Neuronal stem cell (in vitro differentiated cells): ENCODE data around the gene PKP4.

Source experiments
- DNase-seq: peaks from one replicate; pipeline ENCODE4 v3.0.0-alpha.2; 2013; ENCODE audit warnings: low spot score
- H2AFZ ChIP-seq: one replicate; pipeline ENCODE4 v1.6.1; 2013; ENCODE audit warnings: mild to moderate bottlenecking, low read length, inconsistent platforms
- H2AK5ac ChIP-seq: 2 replicates; pipeline ENCODE4 v1.6.1; 2013; ENCODE audit warnings: low read depth, mild to moderate bottlenecking, inconsistent platforms, low read length, moderate library complexity, mixed read lengths
- H2BK120ac ChIP-seq: 2 replicates; pipeline ENCODE4 v1.6.1; 2013; ENCODE audit warnings: low read depth, mild to moderate bottlenecking, inconsistent platforms, low read length, moderate library complexity, mixed read lengths
- H2BK12ac ChIP-seq: one replicate; pipeline ENCODE4 v1.6.1; 2013; ENCODE audit warnings: low read length, inconsistent platforms
- H2BK15ac ChIP-seq: 2 replicates; pipeline ENCODE4 v1.6.1; 2013; ENCODE audit warnings: mild to moderate bottlenecking, low read length, inconsistent platforms, mixed read lengths
- H2BK5ac ChIP-seq: one replicate; pipeline ENCODE4 v1.6.1; 2013; ENCODE audit warnings: inconsistent platforms, mild to moderate bottlenecking, low read length, moderate library complexity
- H3K14ac ChIP-seq: one replicate; pipeline ENCODE4 v1.6.1; 2013; ENCODE audit warnings: low read length, inconsistent platforms
- H3K18ac ChIP-seq: 2 replicates; pipeline ENCODE4 v1.6.1; 2013; ENCODE audit warnings: low read length, inconsistent platforms
- H3K23ac ChIP-seq: 2 replicates; pipeline ENCODE4 v1.6.1; 2013; ENCODE audit warnings: low read depth, mild to moderate bottlenecking, mixed read lengths, low read length, inconsistent platforms; ENCODE audit not compliant: poor library complexity
- H3K27ac ChIP-seq: replicated peaks from 3 replicates; pipeline ENCODE4 v1.5.1; 2013; ENCODE audit warnings: low read length, inconsistent platforms
- H3K27me3 ChIP-seq, 3 experiments: 2 replicates each; pipeline ENCODE4 v1.6.1; 2013; ENCODE audit warnings: low read length in 3 of 3, mild to moderate bottlenecking in 2 of 3, inconsistent platforms in 1 of 3, low read depth in 1 of 3, mixed read lengths in 1 of 3, moderate library complexity in 1 of 3; ENCODE audit not compliant: control insufficient read depth in 3 of 3, insufficient read depth in 3 of 3
- H3K36me3 ChIP-seq, 2 donors: replicated peaks in 1 of 2; 2 replicates each; pipeline ENCODE4 v1.6.1; 2013; ENCODE audit warnings: low read length in 2 of 2; ENCODE audit not compliant: control insufficient read depth in 2 of 2, insufficient read depth in 2 of 2
- H3K4ac ChIP-seq: 2 replicates; pipeline ENCODE4 v1.6.1; 2013; ENCODE audit warnings: inconsistent platforms, mild to moderate bottlenecking, low read length, moderate library complexity
- H3K4me1 ChIP-seq, 2 donors: 1 replicate in 1 of 2; 2 replicates in 1 of 2; pipeline ENCODE4 v1.6.1; 2013; ENCODE audit warnings: low read length in 2 of 2, low read depth in 1 of 2; ENCODE audit not compliant: control insufficient read depth in 2 of 2, insufficient read depth in 1 of 2
- H3K4me2 ChIP-seq: one replicate; pipeline ENCODE4 v1.6.1; 2013; ENCODE audit warnings: mild to moderate bottlenecking, low read length, inconsistent platforms; ENCODE audit not compliant: insufficient read depth, poor library complexity, severe bottlenecking
- H3K4me3 ChIP-seq, 2 donors: 2 replicates each; pipeline ENCODE4 v1.5.1; 2013; ENCODE audit warnings: low read length in 2 of 2, mild to moderate bottlenecking in 2 of 2, inconsistent platforms in 1 of 2, moderate library complexity in 1 of 2
- H3K79me1 ChIP-seq: one replicate; pipeline ENCODE4 v1.6.1; 2013; ENCODE audit warnings: low read depth, mild to moderate bottlenecking, inconsistent platforms, low read length, moderate library complexity
- H3K9ac ChIP-seq: one replicate; pipeline ENCODE4 v1.6.1; 2013; ENCODE audit warnings: mild to moderate bottlenecking, low read depth, low read length, inconsistent platforms; ENCODE audit not compliant: poor library complexity
- H3K9me3 ChIP-seq, 2 donors: replicated peaks in 1 of 2; 2 replicates each; pipeline versions ENCODE3 to v1.6.1; 2013; ENCODE audit warnings: low read length in 2 of 2, mild to moderate bottlenecking in 2 of 2, inconsistent platforms in 1 of 2, low read depth in 1 of 2, mixed read lengths in 1 of 2, moderate library complexity in 1 of 2; ENCODE audit not compliant: control insufficient read depth in 2 of 2, insufficient read depth in 1 of 2
- H4K8ac ChIP-seq: one replicate; pipeline ENCODE4 v1.6.1; 2013; ENCODE audit warnings: low read depth, mild to moderate bottlenecking, inconsistent platforms, low read length, moderate library complexity
- H4K91ac ChIP-seq: one replicate; pipeline ENCODE4 v1.6.1; 2013; ENCODE audit warnings: low read length, low read depth, mild to moderate bottlenecking, inconsistent platforms; ENCODE audit not compliant: poor library complexity
- WGBS, 2 donors: extraction: QIAGEN DNeasy Blood & Tissue Kit; methylation state at CpG; one replicate each; pipeline ENCODE4 v1.1.7; 2013; ENCODE audit warnings: missing lambda C conversion rate in 2 of 2, mixed read lengths in 1 of 2; ENCODE audit not compliant: insufficient read length in 2 of 2, insufficient replicate concordance in 1 of 2; ENCODE audit errors: extremely low coverage in 2 of 2; 5-methylcytosine and 5-hydroxymethylcytosine counted together

Gene PKP4

GRCh38 chr2:158530829-158531228 is 74.1 kb downstream of the PKP4 start:
- H3K4me2 ChIP-seq = no peak overlapping the region
- H3K36me3 ChIP-seq = peaks cover 2 to 6% of the 10 kb centered on the region in 2 donors
- H3K18ac ChIP-seq = no peak overlapping the region
- no peak overlapping the region for H3K14ac ChIP-seq
- no peak overlapping the region for H3K27ac ChIP-seq
- no peaks in the 10 kb centered on the region for H3K79me1 ChIP-seq
- H3K4me1 ChIP-seq = no peaks in the 10 kb centered on the region
- no peak overlapping the region for H4K91ac ChIP-seq
- no peak overlapping the region for H3K9ac ChIP-seq
- H3K9me3 ChIP-seq = no peaks in the 10 kb centered on the region
- no peak overlapping the region for H2AK5ac ChIP-seq
- H2BK15ac ChIP-seq = no peak overlapping the region
- H4K8ac ChIP-seq = no peak overlapping the region
- H3K4ac ChIP-seq = no peak overlapping the region
- no peak overlapping the region for H2AFZ ChIP-seq
- WGBS, 2 donors = no CpG with 5 or more reads among the region's 1 CpG
- no peak overlapping the region for H2BK12ac ChIP-seq
- DNase-seq = no peak
- no peak overlapping the region for H3K4me3 ChIP-seq
- H3K27me3 ChIP-seq = no peaks in the 10 kb centered on the region
- H2BK5ac ChIP-seq = no peak overlapping the region
- no peak overlapping the region for H3K23ac ChIP-seq
- no peak overlapping the region for H2BK120ac ChIP-seq

DNA sequence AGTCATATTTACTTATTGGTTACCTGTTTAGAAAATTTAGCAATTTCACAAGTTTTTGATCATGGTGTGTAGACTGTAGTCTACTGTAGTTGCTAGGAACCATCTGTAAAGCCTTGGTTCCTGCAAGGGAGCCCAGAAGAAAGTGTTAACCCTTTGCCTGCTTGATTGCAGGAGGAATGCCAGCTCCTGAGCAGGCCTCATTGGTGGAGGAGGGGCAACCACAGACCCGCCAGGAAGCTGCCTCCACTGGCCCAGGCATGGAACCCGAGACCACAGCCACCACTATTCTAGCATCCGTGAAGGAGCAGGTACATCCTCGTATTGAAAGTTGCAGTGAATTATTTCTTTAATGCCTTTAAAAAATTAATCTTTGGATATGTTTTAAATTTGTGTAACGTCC is 76.3 kb downstream of the PKP4 start:
- H3K27ac ChIP-seq = no peak overlapping the region
- no peaks in the 10 kb centered on the region for H3K4me1 ChIP-seq
- WGBS, 2 donors = no CpG with 5 or more reads among the region's 5 CpGs
- H3K36me3 ChIP-seq = peaks cover 4 to 12% of the 10 kb centered on the region in 2 donors
- H4K8ac ChIP-seq = no peak overlapping the region
- no peak overlapping the region for H4K91ac ChIP-seq
- H2AFZ ChIP-seq = no peak overlapping the region
- no peaks in the 10 kb centered on the region for H3K9me3 ChIP-seq
- H2BK5ac ChIP-seq = no peak overlapping the region
- no peak overlapping the region for H3K4ac ChIP-seq
- H3K14ac ChIP-seq = no peak overlapping the region
- no peak overlapping the region for H3K9ac ChIP-seq
- H3K23ac ChIP-seq = no peak overlapping the region
- no peak overlapping the region for H2BK120ac ChIP-seq
- H3K27me3 ChIP-seq = no peaks in the 10 kb centered on the region
- no peak overlapping the region for H3K18ac ChIP-seq
- no peak overlapping the region for H2BK12ac ChIP-seq
- no peak for DNase-seq
- H2BK15ac ChIP-seq = no peak overlapping the region
- no peak overlapping the region for H3K4me2 ChIP-seq
- no peak overlapping the region for H2AK5ac ChIP-seq
- H3K4me3 ChIP-seq = no peak overlapping the region
- H3K79me1 ChIP-seq = no peaks in the 10 kb centered on the region

GRCh38 chr2:158539176-158540005 is 82.6 kb downstream of the PKP4 start:
- H3K9ac ChIP-seq = no peak overlapping the region
- no peak overlapping the region for H3K18ac ChIP-seq
- H3K4ac ChIP-seq = no peak overlapping the region
- H3K9me3 ChIP-seq = no peaks in the 10 kb centered on the region
- no peak overlapping the region for H3K14ac ChIP-seq
- H2BK12ac ChIP-seq = no peak overlapping the region
- no peak overlapping the region for H2BK5ac ChIP-seq
- no peaks in the 10 kb centered on the region for H3K4me1 ChIP-seq
- no peak overlapping the region for H3K23ac ChIP-seq
- no peak overlapping the region for H3K4me2 ChIP-seq
- no peak for DNase-seq
- no peak overlapping the region for H2BK120ac ChIP-seq
- H2BK15ac ChIP-seq = no peak overlapping the region
- no peak overlapping the region for H4K91ac ChIP-seq
- H3K79me1 ChIP-seq = no peaks in the 10 kb centered on the region
- WGBS, 2 donors = no CpG with 5 or more reads among the region's 3 CpGs
- H2AK5ac ChIP-seq = no peak overlapping the region
- H3K27me3 ChIP-seq = no peaks in the 10 kb centered on the region
- H3K36me3 ChIP-seq = peaks cover 3 to 10% of the 10 kb centered on the region in 2 donors
- no peak overlapping the region for H3K4me3 ChIP-seq
- H4K8ac ChIP-seq = no peak overlapping the region
- H2AFZ ChIP-seq = no peak overlapping the region
- H3K27ac ChIP-seq = no peak overlapping the region

DNA sequence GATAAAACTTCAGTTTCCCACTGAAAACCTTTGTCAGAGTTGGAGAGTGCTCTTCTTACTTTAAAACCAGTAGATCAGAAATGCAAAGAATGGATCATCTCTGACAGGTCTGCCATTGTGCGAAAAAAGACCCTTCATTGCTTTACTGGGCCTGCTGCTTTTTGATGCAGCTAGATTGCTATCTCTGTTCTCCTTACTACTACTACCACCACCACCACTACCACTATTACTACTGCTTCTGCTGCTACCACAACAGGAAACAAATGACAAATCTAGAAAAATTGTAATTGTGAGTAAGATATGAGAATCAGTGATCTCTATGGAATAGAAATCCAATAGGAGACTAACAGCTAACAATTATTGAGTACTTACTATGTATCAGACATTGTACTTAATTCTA is 85.8 kb downstream of the PKP4 start:
- peaks cover 0 to 4% of the 10 kb centered on the region in 2 donors for H3K4me1 ChIP-seq

More for the DNA sequence above, 85.8 kb downstream of the PKP4 start:
- Histone ChIP-seq H2BK120ac (no peak overlapping the region), H3K14ac (no peak overlapping the region), H3K79me1 (peaks cover 1% of the 10 kb centered on the region), H2AK5ac (no peak overlapping the region), H3K4me2 (no peak overlapping the region), H3K27me3 (no peaks in the 10 kb centered on the region), H3K27ac (no peak overlapping the region), H4K8ac (no peak overlapping the region), H3K9me3 (no peaks in the 10 kb centered on the region), H3K9ac (no peak overlapping the region), H2BK12ac (no peak overlapping the region), H3K4me3 (no peak overlapping the region), H4K91ac (no peak overlapping the region), H2BK15ac (no peak overlapping the region), H2AFZ (no peak overlapping the region), H3K23ac (no peak overlapping the region), H3K18ac (no peak overlapping the region), H3K4ac (no peak overlapping the region), H2BK5ac (no peak overlapping the region), H3K36me3 (peaks cover 5 to 11% of the 10 kb centered on the region in 2 donors)
- no CpG with 5 or more reads among the region's 1 CpG for WGBS, 2 donors
- DNase-seq = no peak
